ENCODE results near the gene ANO1. TPM values are rescaled to one million over a fixed set of nuclear protein-coding genes. Genes with fewer than 3 reads are reported as not detected.

Gene ANO1
- polyA plus RNA-seq, 3 donors = 3.9 to 7.8 (median 5.7) TPM

DNA sequence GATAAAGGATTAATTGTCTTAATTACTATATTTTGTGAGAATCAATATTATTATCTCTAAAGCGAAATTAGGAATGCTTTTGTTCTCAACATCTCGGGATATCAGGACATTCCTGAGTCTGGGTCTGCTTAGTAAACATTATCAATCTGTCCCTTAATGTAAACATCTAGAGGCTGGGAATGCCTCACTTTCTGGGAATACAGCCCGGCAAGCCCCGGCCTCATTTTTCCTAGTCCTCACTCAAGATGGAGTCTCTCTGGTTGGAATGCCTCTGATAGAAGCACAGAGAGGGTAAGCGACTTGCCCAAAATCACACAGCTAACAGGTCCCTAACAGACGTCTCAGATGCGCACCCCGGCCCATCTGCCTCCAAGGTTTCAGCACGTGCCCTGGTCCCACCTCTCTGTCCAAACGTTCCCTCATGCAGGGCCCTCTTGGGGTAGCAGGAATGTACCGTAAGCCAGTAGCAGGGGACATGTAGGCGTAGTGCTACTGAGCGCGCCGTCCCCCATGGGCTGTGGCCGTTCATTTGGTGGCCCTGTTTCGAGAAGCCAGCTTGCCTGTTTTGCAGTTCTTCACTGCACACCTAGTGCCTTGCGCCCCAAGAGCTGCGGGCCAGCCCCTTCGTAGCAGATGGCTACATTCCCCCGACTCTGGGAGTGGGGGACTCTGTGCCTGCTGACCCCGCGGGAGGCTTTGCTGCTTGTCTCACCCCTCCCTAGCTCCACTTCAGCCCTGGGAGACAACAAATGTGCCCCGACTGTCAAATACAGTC lies 62.8 kb downstream of the ANO1 start:
- H3K27ac ChIP-seq (ENCODE audit: low read depth, low read length) = no peak overlapping the region
- WGBS, 3 donors = 36 to 52% (median 52%) methylated on average over 24 of the region's 24 CpGs

GRCh38 chr11:70141486-70142220 lies 63.5 kb downstream of the ANO1 start:
- H3K27ac ChIP-seq (ENCODE audit: low read depth, low read length) = no peak overlapping the region
- WGBS, 3 donors = 16 to 24% (median 24%) methylated on average over 20 of the region's 20 CpGs

DNA sequence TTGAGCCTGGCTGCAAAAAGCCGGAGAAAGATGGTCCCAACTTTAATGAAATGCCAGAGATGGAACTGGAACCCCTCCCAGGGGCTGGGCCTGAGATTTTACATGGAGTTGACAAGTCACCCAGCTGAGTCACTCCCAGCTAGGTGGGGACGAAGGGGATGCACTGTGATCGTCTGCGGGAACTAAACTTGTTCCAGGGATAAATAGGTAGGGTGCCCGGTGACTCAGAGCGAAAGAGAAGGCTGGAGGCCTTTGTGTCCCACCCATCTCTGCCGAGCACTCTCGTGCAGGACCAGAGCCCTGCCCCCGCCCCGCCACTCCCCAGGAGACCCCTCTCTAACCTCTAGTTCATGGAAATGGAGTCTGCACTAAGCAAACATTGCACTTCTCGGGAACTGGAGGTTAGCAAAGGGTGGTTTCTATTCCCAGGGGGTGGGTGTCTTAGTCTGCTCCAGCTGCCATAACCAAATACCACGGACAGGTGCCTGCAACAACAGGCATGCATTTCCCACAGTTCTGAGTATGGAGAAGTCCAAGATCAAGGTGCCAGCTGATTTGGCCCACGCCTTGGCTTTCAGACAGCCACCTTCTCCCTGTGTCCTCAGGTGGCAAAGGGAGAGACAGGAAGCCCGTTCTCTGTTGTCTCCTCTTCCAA lies 64.2 kb downstream of the ANO1 start:
- WGBS, 3 donors = 45 to 60% (median 56%) methylated on average over 14 of the region's 14 CpGs
- no peak overlapping the region for H3K27ac ChIP-seq (ENCODE audit: low read depth, low read length)

DNA sequence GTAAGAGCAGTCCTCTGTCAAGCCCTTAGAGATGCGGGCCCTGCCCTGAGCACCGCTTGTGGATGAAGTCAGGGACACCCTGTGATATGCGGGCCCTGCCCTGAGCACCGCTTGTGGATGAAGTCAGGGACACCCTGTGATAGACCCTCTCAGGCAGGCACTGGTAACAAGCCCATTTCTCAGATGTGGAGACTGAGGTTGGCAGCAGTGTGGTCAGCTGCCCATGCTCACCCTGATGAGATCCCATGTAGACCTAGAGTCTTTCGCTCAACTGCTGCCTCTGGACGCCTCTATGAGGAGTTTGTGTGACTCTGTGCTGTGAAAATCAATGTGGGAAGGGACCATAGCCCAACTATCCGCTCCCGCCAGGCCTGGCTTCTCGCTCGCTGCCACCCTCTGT lies 66.1 kb downstream of the ANO1 start:
- WGBS, 3 donors = 83 to 94% (median 88%) methylated on average over 10 of the region's 10 CpGs
- H3K27ac ChIP-seq (ENCODE audit: low read depth, low read length) = no peak overlapping the region

DNA sequence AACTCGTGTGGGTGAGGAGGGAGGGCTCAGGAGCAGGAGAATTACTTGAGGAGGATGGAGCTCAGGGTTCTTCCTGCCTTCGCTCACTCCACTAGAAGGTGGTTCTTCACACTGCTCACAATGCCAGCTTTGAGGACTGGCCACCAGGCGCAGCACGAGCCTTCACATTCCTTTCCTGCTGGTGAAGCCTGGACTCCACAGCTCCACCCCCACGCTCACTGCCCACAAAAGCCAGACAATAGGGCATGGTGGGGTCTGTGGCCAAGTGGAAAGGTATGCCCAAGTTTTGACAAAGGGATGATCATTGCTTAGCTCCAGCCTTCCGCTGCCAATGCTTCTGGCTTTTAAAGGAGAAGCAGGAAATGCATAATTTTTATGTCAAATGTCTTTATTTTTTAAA lies 67.0 kb downstream of the ANO1 start:
- WGBS, 3 donors = 77 to 91% (median 81%) methylated on average over 6 of the region's 6 CpGs
- no peak overlapping the region for H3K27ac ChIP-seq (ENCODE audit: low read depth, low read length)

- WGBS, 3 donors = 71 to 78% (median 74%) methylated on average over 4 of the region's 4 CpGs
- no peak overlapping the region for H3K27ac ChIP-seq (ENCODE audit: low read depth, low read length)
Observed at GRCh38 chr11:70145841-70146240, 67.7 kb downstream of the ANO1 start.

DNA sequence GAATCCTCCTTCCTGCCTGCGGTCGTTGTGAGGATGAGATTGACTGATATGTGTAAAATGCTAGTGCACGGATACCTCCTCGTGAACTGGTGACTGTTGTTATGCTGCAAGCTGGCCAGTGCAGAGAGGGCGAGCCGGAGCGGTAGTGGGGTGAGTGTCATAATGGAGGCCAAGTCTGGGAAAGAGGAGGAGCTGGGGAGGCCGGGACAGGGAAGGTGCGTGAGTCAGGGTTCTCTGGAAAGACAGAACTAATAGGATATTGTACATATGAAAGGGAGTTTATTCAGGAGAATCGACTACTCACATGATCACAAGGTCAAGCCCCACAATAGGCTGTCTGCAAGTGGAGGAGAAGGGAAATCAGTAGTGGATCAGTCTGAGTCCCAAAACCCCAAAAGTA lies 68.2 kb downstream of the ANO1 start:
- 48 to 64% (median 63%) methylated on average over 10 of the region's 10 CpGs for WGBS, 3 donors
- no peak overlapping the region for H3K27ac ChIP-seq (ENCODE audit: low read depth, low read length)

- WGBS, 3 donors = 37 to 60% (median 58%) methylated on average over 14 of the region's 14 CpGs
- no peak overlapping the region for H3K27ac ChIP-seq (ENCODE audit: low read depth, low read length)
Observed at GRCh38 chr11:70146895-70147520, 68.9 kb downstream of the ANO1 start.

- no peak overlapping the region for H3K27ac ChIP-seq (ENCODE audit: low read depth, low read length)
- WGBS, 3 donors = 62 to 73% (median 70%) methylated on average over 13 of the region's 13 CpGs
Observed at GRCh38 chr11:70147668-70148067, 69.6 kb downstream of the ANO1 start.

- WGBS, 3 donors = 92 to 93% (median 93%) methylated on average over 9 of the region's 9 CpGs
- no peak overlapping the region for H3K27ac ChIP-seq (ENCODE audit: low read depth, low read length)
Observed at GRCh38 chr11:70151671-70152070, 73.6 kb downstream of the ANO1 start.

GRCh38 chr11:70153133-70153727 lies 75.1 kb downstream of the ANO1 start:
- H3K27ac ChIP-seq (ENCODE audit: low read depth, low read length) = no peak overlapping the region
- 77 to 86% (median 78%) methylated on average over 7 of the region's 7 CpGs for WGBS, 3 donors

- WGBS, 3 donors = 81 to 84% (median 82%) methylated on average over 14 of the region's 14 CpGs
- no peak overlapping the region for H3K27ac ChIP-seq (ENCODE audit: low read depth, low read length)
Observed at GRCh38 chr11:70155386-70155785, 77.3 kb downstream of the ANO1 start.

DNA sequence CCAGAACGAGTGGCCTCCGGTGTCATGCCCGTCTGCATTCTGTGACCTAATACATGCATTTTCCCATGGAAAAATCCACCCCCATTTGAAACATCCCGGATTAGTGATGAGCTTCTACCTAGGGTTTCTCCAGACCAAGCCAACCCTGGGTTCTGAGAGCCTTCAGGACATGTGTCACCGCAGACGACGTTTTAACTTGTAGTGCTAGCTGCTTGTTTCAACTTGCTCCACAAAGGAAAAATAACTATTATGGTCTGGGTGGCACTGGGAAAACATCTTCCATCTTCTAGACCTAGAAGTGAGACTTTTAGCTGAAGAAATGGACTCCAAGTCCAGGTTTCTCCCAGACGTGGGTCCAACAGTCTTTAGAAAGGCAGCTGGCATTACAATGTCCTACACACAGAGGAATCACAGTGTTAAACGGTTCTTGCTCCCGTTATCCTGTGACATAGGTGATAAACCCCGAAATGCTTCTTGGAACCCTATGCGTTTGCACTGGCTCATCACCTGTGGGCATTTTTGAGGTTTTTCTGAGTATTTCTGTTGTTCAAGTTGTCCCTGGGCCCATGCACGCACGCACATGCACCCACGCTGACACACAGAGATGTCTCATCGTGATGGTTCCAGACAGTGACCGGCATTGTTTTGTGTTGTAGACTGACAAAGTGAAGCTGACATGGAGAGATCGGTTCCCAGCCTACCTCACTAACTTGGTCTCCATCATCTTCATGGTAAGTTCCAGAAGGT lies 78.3 kb downstream of the ANO1 start:
- H3K27ac ChIP-seq (ENCODE audit: low read depth, low read length) = no peak overlapping the region
- WGBS, 3 donors = 78 to 90% (median 90%) methylated on average over 18 of the region's 18 CpGs

DNA sequence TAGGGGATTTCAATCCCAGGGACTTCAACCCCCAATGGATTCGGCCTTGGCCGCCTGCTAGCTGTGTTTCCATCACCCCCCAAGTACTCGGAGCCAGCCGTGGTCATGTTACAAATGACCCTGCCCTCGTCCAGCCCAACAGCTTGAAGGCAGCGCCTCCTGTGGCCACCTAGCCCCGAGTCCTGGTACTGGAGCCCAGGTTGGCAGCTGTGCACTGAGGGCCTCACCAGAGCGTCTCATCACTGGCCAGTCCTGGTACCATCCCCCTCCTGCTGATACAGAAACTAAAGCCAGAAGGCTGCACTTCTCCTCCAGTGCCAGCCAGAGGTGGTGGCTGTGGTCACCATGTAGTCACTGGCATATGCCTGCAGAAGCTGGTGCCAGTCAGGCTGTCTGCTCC lies 80.1 kb downstream of the ANO1 start:
- WGBS, 3 donors = 29 to 55% (median 55%) methylated on average over 8 of the region's 8 CpGs
- no peak overlapping the region for H3K27ac ChIP-seq (ENCODE audit: low read depth, low read length)

- WGBS, 3 donors = 93 to 96% (median 93%) methylated on average over 13 to 14 of the region's 14 CpGs
Observed at GRCh38 chr11:70158757-70159389, 80.8 kb downstream of the ANO1 start.

GRCh38 chr11:70159627-70160570 lies 81.8 kb downstream of the ANO1 start:
- no peak overlapping the region for H3K27ac ChIP-seq (ENCODE audit: low read depth, low read length)
- WGBS, 3 donors = 66 to 73% (median 68%) methylated on average over 24 of the region's 24 CpGs

More at GRCh38 chr11:70158757-70159389, 80.8 kb downstream of the ANO1 start:
- no peak overlapping the region for H3K27ac ChIP-seq (ENCODE audit: low read depth, low read length)

Data from adipose tissue (tissue), 3 donors.